Hematopoietic multipotent progenitor cell treated with erythropoietin and hydrocortisone succinate and interleukin-3 and kit ligand, for 17 days (in vitro differentiated cells): Measurements from ENCODE around the gene TSPAN2.

Experiments used
- DNase-seq: peaks from one replicate; pipeline ENCODE4 v3.0.0-alpha.2; 2015; ENCODE audit warnings: low spot score

Gene TSPAN2

GRCh38 chr1:115074839-115075534, 14.3 kb downstream of the TSPAN2 start:
- DNase-seq: no peak

GRCh38 chr1:115073298-115074087, 15.8 kb downstream of the TSPAN2 start:
- DNase-seq: no peak

GRCh38 chr1:115071012-115071664, 18.2 kb downstream of the TSPAN2 start:
- DNase-seq: no peak

GRCh38 chr1:115069659-115070308, 19.5 kb downstream of the TSPAN2 start:
- DNase-seq: no peak

- DNase-seq: no peak
These were observed 20.3 kb downstream of the TSPAN2 start for GRCh38 chr1:115068826-115069585.

GRCh38 chr1:115067161-115067859, 22.0 kb downstream of the TSPAN2 start:
- no peak for DNase-seq

GRCh38 chr1:115065021-115065420, 24.3 kb downstream of the TSPAN2 start:
- DNase-seq: no peak

- no peak for DNase-seq
These were observed 24.8 kb downstream of the TSPAN2 start for GRCh38 chr1:115064461-115064860.

- no peak for DNase-seq
These were observed 25.9 kb downstream of the TSPAN2 start for GRCh38 chr1:115063228-115063901.

- no peak for DNase-seq
These were observed 26.7 kb downstream of the TSPAN2 start for GRCh38 chr1:115062542-115063004.

- no peak for DNase-seq
These were observed 28.8 kb downstream of the TSPAN2 start for GRCh38 chr1:115060501-115060900.

- DNase-seq: no peak
These were observed 30.0 kb downstream of the TSPAN2 start for GRCh38 chr1:115059316-115059715.

GRCh38 chr1:115057661-115058254, 31.5 kb downstream of the TSPAN2 start:
- DNase-seq: no peak

GRCh38 chr1:115056395-115056798, 32.9 kb downstream of the TSPAN2 start:
- DNase-seq: no peak

- DNase-seq: peak; percentile 52
These were observed 36.7 kb downstream of the TSPAN2 start for GRCh38 chr1:115052454-115053083.

- DNase-seq: no peak
These were observed 37.5 kb downstream of the TSPAN2 start for GRCh38 chr1:115051850-115052249.

GRCh38 chr1:115046751-115047150, 42.6 kb downstream of the TSPAN2 start:
- DNase-seq: no peak

GRCh38 chr1:115041654-115042053, 47.6 kb downstream of the TSPAN2 start:
- DNase-seq: no peak

GRCh38 chr1:115040501-115040900, 48.8 kb downstream of the TSPAN2 start:
- no peak for DNase-seq
